PFSK-1 (cell line): ENCODE results near the gene OR52D1.

Source experiments
- FOXP2 ChIP-seq: optimal IDR thresholded peaks from 2 replicates; pipeline ENCODE3; 2011; ENCODE audit warnings: borderline replicate concordance, control low read depth, inconsistent platforms; ENCODE audit not compliant: insufficient read depth; ENCODE audit errors: extremely low read length, extremely low read depth
- POLR2AphosphoS5 ChIP-seq: IDR thresholded peaks from 2 replicates; pipeline ENCODE4 v1.6.1; 2012; ENCODE audit warnings: low read depth, mild to moderate bottlenecking, control low read depth, low read length, moderate library complexity
- SIN3A ChIP-seq: IDR thresholded peaks from 2 replicates; pipeline ENCODE4 v1.6.1; 2012; ENCODE audit warnings: mild to moderate bottlenecking, low read length, moderate library complexity, borderline replicate concordance; ENCODE audit not compliant: insufficient read depth
- TAF1 ChIP-seq: IDR thresholded peaks from 2 replicates; pipeline ENCODE4 v1.6.1; 2012; ENCODE audit warnings: low read length, control low read depth, borderline replicate concordance; ENCODE audit not compliant: insufficient read depth
- TF ChIP-seq, protein P1 (sequence below), 2 experiments: IDR thresholded peaks; 2 replicates each; pipeline versions ENCODE4 v1.6.1 to v1.8.0; 2011 to 2012; ENCODE audit warnings: low read depth in 2 of 2, low read length in 2 of 2, control low read depth in 1 of 2, inconsistent platforms in 1 of 2, mild to moderate bottlenecking in 1 of 2, moderate library complexity in 1 of 2; ENCODE audit not compliant: insufficient read depth in 1 of 2

The OR52D1 gene

DNA sequence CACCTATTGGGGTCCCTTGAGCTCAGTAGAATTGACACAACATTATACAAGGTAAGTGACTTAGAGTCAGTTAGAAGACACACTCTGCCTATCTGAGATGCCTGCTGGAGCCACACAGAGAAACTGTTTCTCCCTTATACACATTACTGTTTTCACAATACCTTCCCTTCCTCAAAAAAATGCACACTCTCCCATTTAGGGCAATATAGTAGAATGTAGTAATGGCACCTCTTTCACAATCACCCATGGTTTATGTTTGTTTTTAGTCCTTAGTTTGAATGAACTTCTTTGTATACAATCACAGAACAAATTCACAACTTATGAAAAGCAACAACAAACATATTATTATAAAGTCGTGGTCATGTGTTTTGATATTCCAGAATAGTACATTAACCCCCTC is 45.6 kb downstream of the OR52D1 start:
- TF ChIP-seq SIN3A, result no peak
- TF ChIP-seq POLR2AphosphoS5, result no peak
- TF ChIP-seq FOXP2, result no peak
- TF ChIP-seq, protein P1, sequence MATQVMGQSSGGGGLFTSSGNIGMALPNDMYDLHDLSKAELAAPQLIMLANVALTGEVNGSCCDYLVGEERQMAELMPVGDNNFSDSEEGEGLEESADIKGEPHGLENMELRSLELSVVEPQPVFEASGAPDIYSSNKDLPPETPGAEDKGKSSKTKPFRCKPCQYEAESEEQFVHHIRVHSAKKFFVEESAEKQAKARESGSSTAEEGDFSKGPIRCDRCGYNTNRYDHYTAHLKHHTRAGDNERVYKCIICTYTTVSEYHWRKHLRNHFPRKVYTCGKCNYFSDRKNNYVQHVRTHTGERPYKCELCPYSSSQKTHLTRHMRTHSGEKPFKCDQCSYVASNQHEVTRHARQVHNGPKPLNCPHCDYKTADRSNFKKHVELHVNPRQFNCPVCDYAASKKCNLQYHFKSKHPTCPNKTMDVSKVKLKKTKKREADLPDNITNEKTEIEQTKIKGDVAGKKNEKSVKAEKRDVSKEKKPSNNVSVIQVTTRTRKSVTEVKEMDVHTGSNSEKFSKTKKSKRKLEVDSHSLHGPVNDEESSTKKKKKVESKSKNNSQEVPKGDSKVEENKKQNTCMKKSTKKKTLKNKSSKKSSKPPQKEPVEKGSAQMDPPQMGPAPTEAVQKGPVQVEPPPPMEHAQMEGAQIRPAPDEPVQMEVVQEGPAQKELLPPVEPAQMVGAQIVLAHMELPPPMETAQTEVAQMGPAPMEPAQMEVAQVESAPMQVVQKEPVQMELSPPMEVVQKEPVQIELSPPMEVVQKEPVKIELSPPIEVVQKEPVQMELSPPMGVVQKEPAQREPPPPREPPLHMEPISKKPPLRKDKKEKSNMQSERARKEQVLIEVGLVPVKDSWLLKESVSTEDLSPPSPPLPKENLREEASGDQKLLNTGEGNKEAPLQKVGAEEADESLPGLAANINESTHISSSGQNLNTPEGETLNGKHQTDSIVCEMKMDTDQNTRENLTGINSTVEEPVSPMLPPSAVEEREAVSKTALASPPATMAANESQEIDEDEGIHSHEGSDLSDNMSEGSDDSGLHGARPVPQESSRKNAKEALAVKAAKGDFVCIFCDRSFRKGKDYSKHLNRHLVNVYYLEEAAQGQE (IDR thresholded peaks at IDR 0.05; ENCODE audit: insufficient read depth in 1 of 2, low read depth in 2 of 2, low read length in 2 of 2), result no peak
- TF ChIP-seq TAF1, result no peak

DNA sequence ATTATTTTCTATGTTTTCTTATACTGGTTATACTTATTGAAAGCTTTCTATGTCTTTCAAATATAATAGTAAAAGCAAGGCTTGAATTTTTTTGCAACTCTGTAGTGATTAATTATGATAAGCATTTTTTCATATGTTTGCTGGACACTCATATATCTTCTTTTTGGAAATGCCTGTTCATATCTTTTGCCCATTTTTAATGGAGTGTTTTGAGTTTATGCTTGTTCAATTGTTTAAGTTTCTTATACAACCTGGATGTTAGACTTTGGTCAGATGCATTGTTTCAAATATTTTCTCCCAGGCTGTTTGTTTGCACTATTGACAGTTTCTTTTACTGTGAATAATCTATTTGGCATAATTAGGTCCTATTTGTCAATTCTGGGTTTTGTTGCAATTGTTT is 48.0 kb downstream of the OR52D1 start:
- no peak for TF ChIP-seq FOXP2
- no peak for TF ChIP-seq TAF1
- TF ChIP-seq SIN3A, result no peak
